KMS-11 (cell line): Measurements from ENCODE around the gene PARP1.

Experiments used
- H2AFZ ChIP-seq: fragments of 200-600 bp; sonication (generic); 2 replicates; pipeline ENCODE4 v1.6.1; 2016; ENCODE audit warnings: antibody characterized with exemption, mixed run types, low read depth
- H3K27ac ChIP-seq: fragments of 200-600 bp; sonication (generic); 2 replicates; pipeline ENCODE4 v1.6.1; 2016; ENCODE audit warnings: mild to moderate bottlenecking, mixed run types
- H3K27me3 ChIP-seq: fragments of 200-600 bp; sonication (generic); 2 replicates; pipeline ENCODE4 v1.6.1; 2017; ENCODE audit warnings: mild to moderate bottlenecking, low read depth, mixed run types, moderate library complexity; ENCODE audit not compliant: insufficient read depth
- H3K36me3 ChIP-seq: fragments of 200-600 bp; sonication (generic); 2 replicates; pipeline ENCODE4 v1.6.1; 2017; ENCODE audit warnings: mild to moderate bottlenecking, mixed run types; ENCODE audit not compliant: insufficient read depth
- H3K4me1 ChIP-seq: fragments of 200-600 bp; sonication (generic); 2 replicates; pipeline ENCODE4 v1.6.1; 2016; ENCODE audit warnings: mild to moderate bottlenecking, low read depth, mixed run types; ENCODE audit not compliant: poor library complexity, severe bottlenecking
- H3K4me2 ChIP-seq: fragments of 200-600 bp; sonication (generic); 2 replicates; pipeline ENCODE4 v1.7.0; 2016; ENCODE audit warnings: mild to moderate bottlenecking, mixed run types
- H3K4me3 ChIP-seq: fragments of 200-600 bp; sonication (generic); IDR thresholded peaks from 2 replicates; pipeline ENCODE4 v1.6.1; 2017; ENCODE audit warnings: low read depth, low read length, mixed read lengths; ENCODE audit not compliant: insufficient read depth
- H3K79me2 ChIP-seq: fragments of 200-600 bp; sonication (generic); 2 replicates; pipeline ENCODE4 v1.6.1; 2016; ENCODE audit warnings: low read depth, mixed run types; ENCODE audit not compliant: insufficient read depth
- H3K9ac ChIP-seq: fragments of 200-600 bp; sonication (generic); 2 replicates; pipeline ENCODE4 v1.6.1; 2016; ENCODE audit warnings: mild to moderate bottlenecking, mixed run types
- H4K20me1 ChIP-seq: fragments of 200-600 bp; sonication (generic); 2 replicates; pipeline ENCODE4 v1.6.1; 2016; ENCODE audit warnings: mild to moderate bottlenecking, mixed run types; ENCODE audit not compliant: insufficient read depth
- TF ChIP-seq, protein P1 (sequence below): fragments of 200-600 bp; sonication (generic); conservative IDR thresholded peaks from 2 replicates; pipeline ENCODE4 v1.6.1; 2017; ENCODE audit warnings: low read depth, mild to moderate bottlenecking, antibody characterized with exemption, low read length, moderate library complexity, mixed read lengths

PARP1 gene

DNA sequence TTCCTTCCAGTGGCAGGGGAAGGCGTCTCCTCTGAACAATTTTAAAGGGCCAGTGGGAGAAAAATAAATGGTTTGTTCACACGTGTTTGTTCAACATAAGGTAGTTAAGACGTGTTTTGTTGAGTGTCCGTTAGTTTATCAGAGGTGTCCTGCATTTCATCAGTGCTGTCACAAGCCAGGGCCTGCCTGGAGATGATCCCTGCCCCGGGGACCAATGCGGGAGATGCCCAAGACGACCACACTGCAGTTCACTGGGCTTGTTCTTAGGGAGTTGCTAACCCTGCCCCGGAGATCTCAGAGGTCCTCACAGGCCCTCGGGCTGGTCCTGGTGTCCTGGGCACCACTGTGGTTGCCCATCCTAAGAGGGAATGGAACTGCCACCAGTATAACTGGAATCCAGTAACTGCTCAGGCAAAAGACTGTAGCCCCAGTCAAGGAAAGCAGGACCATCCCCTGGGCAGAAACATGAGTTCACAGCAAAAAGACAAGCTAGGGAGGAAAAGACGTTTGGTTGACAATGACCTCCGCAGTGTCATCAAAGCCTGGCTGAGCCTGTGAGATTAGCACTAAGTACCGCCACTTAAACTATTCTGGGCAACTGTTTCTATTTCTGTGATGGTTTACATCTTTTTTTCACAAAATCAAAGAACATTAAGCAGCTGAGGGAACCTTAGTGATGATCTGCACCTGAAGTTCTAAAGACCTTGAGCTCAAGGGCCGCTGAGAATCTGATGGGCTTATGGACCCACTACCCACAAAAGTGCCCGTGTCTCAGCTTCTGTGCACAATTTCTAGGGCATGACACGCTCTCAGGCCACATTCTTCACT is 54.0 kb downstream of the PARP1 start:
- TF ChIP-seq, protein P1, sequence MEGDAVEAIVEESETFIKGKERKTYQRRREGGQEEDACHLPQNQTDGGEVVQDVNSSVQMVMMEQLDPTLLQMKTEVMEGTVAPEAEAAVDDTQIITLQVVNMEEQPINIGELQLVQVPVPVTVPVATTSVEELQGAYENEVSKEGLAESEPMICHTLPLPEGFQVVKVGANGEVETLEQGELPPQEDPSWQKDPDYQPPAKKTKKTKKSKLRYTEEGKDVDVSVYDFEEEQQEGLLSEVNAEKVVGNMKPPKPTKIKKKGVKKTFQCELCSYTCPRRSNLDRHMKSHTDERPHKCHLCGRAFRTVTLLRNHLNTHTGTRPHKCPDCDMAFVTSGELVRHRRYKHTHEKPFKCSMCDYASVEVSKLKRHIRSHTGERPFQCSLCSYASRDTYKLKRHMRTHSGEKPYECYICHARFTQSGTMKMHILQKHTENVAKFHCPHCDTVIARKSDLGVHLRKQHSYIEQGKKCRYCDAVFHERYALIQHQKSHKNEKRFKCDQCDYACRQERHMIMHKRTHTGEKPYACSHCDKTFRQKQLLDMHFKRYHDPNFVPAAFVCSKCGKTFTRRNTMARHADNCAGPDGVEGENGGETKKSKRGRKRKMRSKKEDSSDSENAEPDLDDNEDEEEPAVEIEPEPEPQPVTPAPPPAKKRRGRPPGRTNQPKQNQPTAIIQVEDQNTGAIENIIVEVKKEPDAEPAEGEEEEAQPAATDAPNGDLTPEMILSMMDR: no peak
- Histone ChIP-seq H3K9ac (no peak overlapping the region), H3K27ac (no peak overlapping the region), H3K27me3 (no peaks in the 10 kb centered on the region), H3K4me3 (no peak overlapping the region), H3K36me3 (no peaks in the 10 kb centered on the region), H3K4me2 (no peak overlapping the region), H2AFZ (no peak overlapping the region), H3K4me1 (peaks cover 41% of the 10 kb centered on the region), H3K79me2 (no peaks in the 10 kb centered on the region), H4K20me1 (no peaks in the 10 kb centered on the region)

DNA sequence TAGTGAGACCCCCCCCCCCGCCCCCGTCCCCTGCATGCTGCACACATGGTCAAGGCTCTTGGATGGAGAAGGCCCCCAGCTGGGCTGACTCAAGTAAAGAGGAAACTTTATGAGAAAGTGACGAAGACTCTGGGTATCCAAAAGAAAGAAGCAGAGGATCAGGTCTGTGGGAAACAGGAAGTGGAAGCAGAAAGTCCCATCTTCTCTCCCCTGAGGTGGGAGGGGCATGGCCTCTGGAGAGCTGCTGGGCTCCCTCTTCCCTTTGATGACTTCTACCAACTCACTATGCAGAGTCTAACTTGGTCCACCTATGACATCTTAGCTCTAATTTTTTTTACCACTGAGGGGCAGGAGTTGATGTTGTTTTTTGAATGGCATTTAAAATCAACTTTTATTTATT is 56.2 kb downstream of the PARP1 start:
- no peaks in the 10 kb centered on the region for H3K79me2 ChIP-seq
- TF ChIP-seq, protein P1: no peak
- no peak overlapping the region for H2AFZ ChIP-seq
- no peaks in the 10 kb centered on the region for H4K20me1 ChIP-seq
- H3K27me3 ChIP-seq: no peaks in the 10 kb centered on the region
- H3K27ac ChIP-seq: no peak overlapping the region
- H3K36me3 ChIP-seq: no peaks in the 10 kb centered on the region
- peaks cover 21% of the 10 kb centered on the region for H3K4me1 ChIP-seq
- H3K4me3 ChIP-seq: no peak overlapping the region
- no peak overlapping the region for H3K4me2 ChIP-seq
- no peak overlapping the region for H3K9ac ChIP-seq

DNA sequence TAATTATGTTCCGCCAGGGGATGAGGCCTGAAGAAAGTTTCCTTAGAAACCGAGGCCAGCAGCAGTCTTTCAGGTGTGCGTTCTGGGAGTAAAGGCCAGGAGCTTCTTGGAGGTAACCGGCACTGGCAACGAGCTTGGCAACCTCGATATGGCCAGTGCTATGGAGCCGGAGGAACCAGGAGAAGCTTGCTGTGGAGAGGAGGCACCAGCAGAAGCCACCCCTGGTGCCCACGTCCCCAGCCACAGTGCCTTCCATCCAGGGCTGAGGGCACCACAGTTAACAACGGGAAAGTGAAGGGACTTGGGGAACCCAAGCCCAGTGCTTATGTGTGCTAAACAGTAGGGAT is 57.4 kb downstream of the PARP1 start:
- H2AFZ ChIP-seq: no peak overlapping the region
- TF ChIP-seq, protein P1: no peak
- peaks cover 9% of the 10 kb centered on the region for H3K4me1 ChIP-seq
- no peak overlapping the region for H3K4me3 ChIP-seq
- no peak overlapping the region for H3K9ac ChIP-seq
- H3K4me2 ChIP-seq: no peak overlapping the region
- no peaks in the 10 kb centered on the region for H4K20me1 ChIP-seq
- H3K27ac ChIP-seq: no peak overlapping the region
- H3K36me3 ChIP-seq: no peaks in the 10 kb centered on the region
- H3K79me2 ChIP-seq: no peaks in the 10 kb centered on the region
- no peaks in the 10 kb centered on the region for H3K27me3 ChIP-seq

DNA sequence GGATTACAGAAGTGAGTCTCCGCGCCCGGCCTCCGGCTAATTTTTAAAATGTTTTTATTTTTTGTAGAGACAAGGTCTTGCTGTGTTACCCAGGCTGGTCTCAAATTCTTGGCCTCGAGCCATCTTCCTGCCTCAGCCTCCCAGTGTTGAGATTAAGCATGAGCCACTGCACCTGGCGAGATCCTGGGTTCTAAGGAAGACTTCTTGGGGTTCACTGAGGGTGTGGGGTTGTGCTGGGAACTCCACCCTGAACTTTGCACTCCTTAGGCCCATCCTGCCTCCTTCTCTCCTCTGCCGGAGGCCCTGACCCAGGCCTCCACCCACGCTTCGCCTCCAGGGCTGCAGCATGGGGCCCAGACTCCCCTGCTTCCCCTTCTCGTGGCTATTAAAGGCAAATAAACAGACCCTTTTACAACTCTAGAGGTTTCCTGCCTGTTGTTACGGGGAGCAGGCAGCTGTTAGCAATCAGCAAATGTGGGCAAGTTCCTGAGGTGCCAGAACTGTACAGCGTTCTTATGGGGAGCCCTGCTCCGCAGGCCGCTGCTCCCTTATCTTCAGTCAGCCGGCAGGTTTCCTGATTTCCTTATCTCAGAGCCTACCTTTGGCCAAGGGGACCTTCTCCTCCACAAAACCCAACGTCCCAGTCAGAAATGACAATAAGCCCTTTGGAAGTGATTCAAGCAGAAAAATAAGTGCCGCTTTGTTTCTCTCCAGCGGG is 57.9 kb downstream of the PARP1 start:
- TF ChIP-seq, protein P1: no peak
- Histone ChIP-seq H4K20me1 (no peaks in the 10 kb centered on the region), H3K79me2 (no peaks in the 10 kb centered on the region), H3K4me2 (no peak overlapping the region), H2AFZ (no peak overlapping the region), H3K4me3 (no peak overlapping the region), H3K27me3 (no peaks in the 10 kb centered on the region), H3K36me3 (no peaks in the 10 kb centered on the region), H3K4me1 (peaks cover 4% of the 10 kb centered on the region), H3K9ac (no peak overlapping the region), H3K27ac (no peak overlapping the region)
